Lower lobe of right lung (tissue), 2 donors: ENCODE measurements around the gene MACROD2. TPM values are rescaled to one million over a fixed set of nuclear protein-coding genes. Genes with fewer than 3 reads are reported as not detected.

Experiments used
- ATAC-seq, 2 donors: fragments of 200-7000 bp; cut with Tn5 transposase; one replicate each; pipeline ENCODE4 v1.9.1; 2020 to 2022; ENCODE audit warnings: mild to moderate bottlenecking in 2 of 2, moderate library complexity in 2 of 2
- DNase-seq: peaks from one replicate; pipeline ENCODE4 v3.0.0-alpha.2; 2020
- H3K27ac ChIP-seq: fragments of 200-600 bp; one replicate; pipeline ENCODE4 v1.8.0; 2022
- H3K27me3 ChIP-seq: fragments of 200-600 bp; one replicate; pipeline ENCODE4 v1.8.0; 2022; ENCODE audit warnings: low read depth
- H3K36me3 ChIP-seq: fragments of 200-600 bp; one replicate; pipeline ENCODE4 v1.8.0; 2022; ENCODE audit warnings: mild to moderate bottlenecking
- H3K4me1 ChIP-seq: fragments of 200-600 bp; one replicate; pipeline ENCODE4 v1.8.0; 2022
- H3K4me3 ChIP-seq: fragments of 200-600 bp; one replicate; pipeline ENCODE4 v1.8.0; 2022; ENCODE audit warnings: mild to moderate bottlenecking
- H3K9me3 ChIP-seq: fragments of 200-600 bp; one replicate; pipeline ENCODE4 v1.8.0; 2022
- CTCF ChIP-seq: fragments of 200-600 bp; IDR thresholded peaks from one replicate; pipeline ENCODE4 v1.8.0; 2022; ENCODE audit warnings: antibody characterized with exemption, mild to moderate bottlenecking
- intact Hi-C: fragments of 100-400 bp; cut with DNase I; formaldehyde crosslinking; loops from one replicate; pipeline ENCODE4 v1.11.0; 2022
- total RNA-seq: library from RNA; stranded (reverse); fragmentation: NEBNext Ultra II Directional; extraction: Animal tissue kit (Norgen Biotek cat#: 25700); gene quantifications from one replicate; pipeline ENCODE4 v1.2.1, GENCODE V29; 2021
- donor health status: DM: no; HTN: yes; CAD: no; lungs with severe emphysema.

Gene MACROD2
- total RNA-seq, 1 donor from 2014 or later = 73.0 TPM

DNA sequence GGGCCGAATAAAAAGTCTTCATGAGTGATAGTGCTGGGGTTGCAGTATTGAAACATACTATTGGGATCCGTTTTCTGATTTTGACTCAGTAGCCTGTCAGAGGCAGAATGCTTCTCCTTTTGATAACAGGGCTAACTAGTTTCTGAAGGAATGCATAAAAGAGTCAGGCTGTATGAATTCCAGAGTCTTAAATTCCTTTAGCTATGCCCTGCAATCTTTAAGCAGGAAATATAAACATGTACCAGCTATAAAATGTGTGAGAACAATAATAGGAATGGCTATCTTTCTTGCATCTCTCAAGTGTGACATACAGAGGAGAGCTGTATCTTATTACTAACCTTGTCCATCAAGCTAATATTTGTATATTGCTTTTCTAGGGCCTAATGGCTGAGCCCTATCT lies 1660.8 kb downstream of the MACROD2 start:
- Histone ChIP-seq H3K27me3 (no peaks in the 10 kb centered on the region), H3K27ac (no peak overlapping the region), H3K4me1 (no peaks in the 10 kb centered on the region), H3K36me3 (no peaks in the 10 kb centered on the region), H3K4me3 (no peak overlapping the region), H3K9me3 (no peaks in the 10 kb centered on the region)
- ATAC-seq (no peak), DNase-seq (no peak)
- TF ChIP-seq CTCF = no peak
- intact Hi-C loops = no loop called here

- Histone ChIP-seq H3K27me3 (no peaks in the 10 kb centered on the region), H3K9me3 (no peaks in the 10 kb centered on the region), H3K4me3 (no peak overlapping the region), H3K27ac (no peak overlapping the region), H3K4me1 (no peaks in the 10 kb centered on the region), H3K36me3 (no peaks in the 10 kb centered on the region)
- intact Hi-C loops = no loop called here
- ATAC-seq = no peak
- no peak for TF ChIP-seq CTCF
- no peak for DNase-seq
Measured at GRCh38 chr20:15658295-15658694, 1663.0 kb downstream of the MACROD2 start.

- no peaks in the 10 kb centered on the region for H3K27me3 ChIP-seq
- no peak for TF ChIP-seq CTCF
- ATAC-seq (peak in 1 of 2 donors; percentile 76), DNase-seq (no peak)
- H3K9me3 ChIP-seq = no peaks in the 10 kb centered on the region
- intact Hi-C loops = no loop called here
- no peak overlapping the region for H3K4me3 ChIP-seq
- no peaks in the 10 kb centered on the region for H3K36me3 ChIP-seq
- H3K27ac ChIP-seq = no peak overlapping the region
- H3K4me1 ChIP-seq = no peaks in the 10 kb centered on the region
Measured at GRCh38 chr20:15673206-15673605, 1677.9 kb downstream of the MACROD2 start.

DNA sequence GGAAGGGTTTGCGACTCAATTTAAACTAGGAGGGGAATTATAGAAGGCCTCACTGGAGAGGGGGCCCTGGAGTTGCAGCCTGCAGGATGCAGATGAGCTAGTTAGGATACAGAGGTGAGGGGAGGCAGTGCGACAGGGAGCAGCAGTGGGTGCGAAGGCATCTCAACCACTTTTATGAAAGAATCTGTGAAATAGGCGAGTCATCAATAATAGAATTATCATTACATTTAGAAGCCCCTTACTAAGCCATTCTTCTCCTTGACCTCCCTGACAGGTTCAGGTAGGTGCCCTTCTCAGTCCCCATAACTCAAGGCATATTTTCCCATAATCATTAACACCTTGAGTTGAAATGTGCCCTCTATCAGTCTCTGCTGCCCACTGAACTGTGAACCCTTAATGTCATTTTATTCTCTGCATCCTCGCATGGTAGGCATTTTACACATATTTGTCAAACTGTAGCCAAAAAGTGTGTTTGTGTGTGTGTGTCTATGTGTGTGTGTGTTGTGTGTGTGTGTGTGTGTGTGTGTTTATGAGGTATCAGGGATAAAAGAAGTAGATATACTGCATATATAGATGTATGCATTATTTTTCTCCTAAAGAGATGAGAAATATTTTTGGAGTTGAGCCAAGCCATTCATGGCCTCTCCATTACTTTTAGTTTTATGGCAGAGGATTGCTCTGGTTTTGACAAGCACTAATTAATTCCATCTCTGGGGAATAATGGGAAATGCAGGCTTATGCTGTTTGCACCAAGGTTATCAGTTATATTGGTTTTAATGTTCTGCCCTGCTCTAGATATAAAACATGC lies 1679.1 kb downstream of the MACROD2 start:
- no peak for TF ChIP-seq CTCF
- no peak for DNase-seq

GRCh38 chr20:15675061-15675514 lies 1679.8 kb downstream of the MACROD2 start:
- H3K27me3 ChIP-seq = no peaks in the 10 kb centered on the region
- no peaks in the 10 kb centered on the region for H3K9me3 ChIP-seq
- ATAC-seq = no peak
- no peak overlapping the region for H3K27ac ChIP-seq
- intact Hi-C loops = no loop called here
- no peak for TF ChIP-seq CTCF
- H3K36me3 ChIP-seq = no peaks in the 10 kb centered on the region
- DNase-seq = no peak
- no peaks in the 10 kb centered on the region for H3K4me1 ChIP-seq
- no peak overlapping the region for H3K4me3 ChIP-seq

More for the DNA sequence above, 1679.1 kb downstream of the MACROD2 start:
- ATAC-seq = no peak
- no peaks in the 10 kb centered on the region for H3K27me3 ChIP-seq
- no peak overlapping the region for H3K4me3 ChIP-seq
- no peak overlapping the region for H3K27ac ChIP-seq
- intact Hi-C loops = no loop called here
- no peaks in the 10 kb centered on the region for H3K9me3 ChIP-seq
- no peaks in the 10 kb centered on the region for H3K36me3 ChIP-seq
- no peaks in the 10 kb centered on the region for H3K4me1 ChIP-seq
